Neural cell (in vitro differentiated cells): ENCODE results near the gene PIGZ.

Source experiments
- CTCF ChIP-seq: fragments of 450-650 bp; IDR thresholded peaks from 2 replicates; pipeline ENCODE4 v1.5.1; 2014; ENCODE audit warnings: antibody characterized with exemption, mild to moderate bottlenecking, moderate library complexity; ENCODE audit not compliant: poor library complexity, severe bottlenecking
- RAD21 ChIP-seq: fragments of 450-650 bp; conservative IDR thresholded peaks from 2 replicates; pipeline ENCODE4 v1.6.1; 2014; ENCODE audit warnings: antibody characterized with exemption, mild to moderate bottlenecking, moderate library complexity
- REST ChIP-seq: IDR thresholded peaks from 2 replicates; pipeline ENCODE4 v1.6.1; 2012; ENCODE audit warnings: borderline replicate concordance

GRCh38 chr3:197007296-197007940, 38.8 kb upstream of the PIGZ start:
- no peak for TF ChIP-seq RAD21
- TF ChIP-seq CTCF, result no peak
- no peak for TF ChIP-seq REST
